GM21717 (cell line): ENCODE results near the gene POM121C.
A peak's percentile ranks its signal among the peaks of the same experiment; 100 is the strongest.
"Not testable (repeated sequence)": the region's sequence is repeated elsewhere in the genome, so short reads cannot be mapped to it uniquely, and the experiment has no call there.

ENCODE experiments used
- ATAC-seq: cut with Tn5 transposase; IDR thresholded peaks from one replicate; pipeline ENCODE4 v1.9.1; 2021; ENCODE audit warnings: mild to moderate bottlenecking, moderate library complexity; ENCODE audit not compliant: unreplicated experiment

The POM121C gene

GRCh38 chr7:75439000-75439399 is 47.1 kb downstream of the POM121C start:
- ATAC-seq: not testable (repeated sequence)

GRCh38 chr7:75423481-75423880 is 62.6 kb downstream of the POM121C start:
- not testable (repeated sequence) for ATAC-seq

- not testable (repeated sequence) for ATAC-seq
Observed at GRCh38 chr7:75421798-75422710, 64.0 kb downstream of the POM121C start.

- ATAC-seq: not testable (repeated sequence)
Observed at GRCh38 chr7:75420152-75420551, 65.9 kb downstream of the POM121C start.

GRCh38 chr7:75419693-75420092 is 66.4 kb downstream of the POM121C start:
- not testable (repeated sequence) for ATAC-seq

GRCh38 chr7:75419210-75419609 is 66.9 kb downstream of the POM121C start:
- ATAC-seq: not testable (repeated sequence)

- not testable (repeated sequence) for ATAC-seq
Observed at GRCh38 chr7:75418292-75418858, 67.7 kb downstream of the POM121C start.

- ATAC-seq: not testable (repeated sequence)
Observed at GRCh38 chr7:75416787-75417186, 69.3 kb downstream of the POM121C start.

GRCh38 chr7:75415829-75416373 is 70.2 kb downstream of the POM121C start:
- ATAC-seq: not testable (repeated sequence)

GRCh38 chr7:75415428-75415817 is 70.7 kb downstream of the POM121C start:
- ATAC-seq: not testable (repeated sequence)

- not testable (repeated sequence) for ATAC-seq
Observed at GRCh38 chr7:75414708-75415427, 71.2 kb downstream of the POM121C start.

- ATAC-seq: not testable (repeated sequence)
Observed at GRCh38 chr7:75414204-75414603, 71.9 kb downstream of the POM121C start.

- ATAC-seq: not testable (repeated sequence)
Observed at GRCh38 chr7:75410823-75411173, 75.3 kb downstream of the POM121C start.

GRCh38 chr7:75409880-75410822 is 75.9 kb downstream of the POM121C start:
- peak; percentile 85 for ATAC-seq

GRCh38 chr7:75404663-75405062 is 81.4 kb downstream of the POM121C start:
- ATAC-seq: not testable (repeated sequence)

GRCh38 chr7:75403455-75404443 is 82.3 kb downstream of the POM121C start:
- ATAC-seq: not testable (repeated sequence)

GRCh38 chr7:75400575-75400974 is 85.5 kb downstream of the POM121C start:
- not testable (repeated sequence) for ATAC-seq

GRCh38 chr7:75398771-75399700 is 87.1 kb downstream of the POM121C start:
- ATAC-seq: not testable (repeated sequence)
